HepG2 (cell line): ENCODE results near the gene VEZT. TPM values are rescaled to one million over a fixed set of nuclear protein-coding genes. Genes with fewer than 3 reads are reported as not detected.

Source experiments
- BRD4 ChIP-seq: sonication (generic); formaldehyde crosslinking; IDR thresholded peaks from 2 replicates; pipeline ENCODE4 v1.4.0; 2020; ENCODE audit warnings: missing genetic modification reagents
- CBFB ChIP-seq: sonication (generic); formaldehyde crosslinking; IDR thresholded peaks from 2 replicates; pipeline ENCODE4 v1.4.0; 2020; ENCODE audit warnings: missing genetic modification reagents
- CEBPG ChIP-seq: IDR thresholded peaks from 2 replicates; pipeline ENCODE4 v1.6.1; 2016
- CENPX ChIP-seq: sonication (generic); formaldehyde crosslinking; IDR thresholded peaks from 2 replicates; pipeline ENCODE4 v1.9.0; 2021; ENCODE audit warnings: mild to moderate bottlenecking, missing genetic modification reagents, moderate library complexity
- HHEX ChIP-seq: IDR thresholded peaks from 2 replicates; pipeline ENCODE4 v1.6.1; 2016; ENCODE audit warnings: control low read depth
- HOXA5 ChIP-seq: sonication (generic); formaldehyde crosslinking; IDR thresholded peaks from 2 replicates; pipeline ENCODE4 v1.4.0; 2020; ENCODE audit warnings: missing genetic modification reagents
- KAT8 ChIP-seq: IDR thresholded peaks from 2 replicates; pipeline ENCODE4 v1.6.1; 2016; ENCODE audit warnings: missing genetic modification reagents, missing compliant biosample characterization
- KDM1A ChIP-seq: IDR thresholded peaks from 2 replicates; pipeline ENCODE4 v1.6.1; 2016; ENCODE audit warnings: missing compliant biosample characterization
- KDM3A ChIP-seq: IDR thresholded peaks from 2 replicates; pipeline ENCODE4 v1.6.1; 2018; ENCODE audit warnings: low read depth, missing compliant biosample characterization
- KDM6A ChIP-seq: IDR thresholded peaks from 2 replicates; pipeline ENCODE4 v1.6.1; 2016; ENCODE audit warnings: low read depth
- NFKB2 ChIP-seq: sonication (generic); formaldehyde crosslinking; IDR thresholded peaks from 2 replicates; pipeline ENCODE4 v1.4.0; 2020; ENCODE audit warnings: missing genetic modification reagents, borderline replicate concordance
- SATB2 ChIP-seq: sonication (generic); formaldehyde crosslinking; IDR thresholded peaks from 2 replicates; pipeline ENCODE4 v1.5.0; 2020; ENCODE audit warnings: missing genetic modification reagents
- SMAD9 ChIP-seq: sonication (generic); formaldehyde crosslinking; IDR thresholded peaks from 2 replicates; pipeline ENCODE4 v1.5.1; 2020; ENCODE audit warnings: mild to moderate bottlenecking, missing genetic modification reagents
- SUZ12 ChIP-seq: fragments of 150-350 bp; IDR thresholded peaks from 2 replicates; pipeline ENCODE4 v1.6.1; 2014; ENCODE audit warnings: low read depth, low read length
- ZNF547 ChIP-seq: sonication (generic); formaldehyde crosslinking; IDR thresholded peaks from 2 replicates; pipeline ENCODE4 v1.5.1; 2020; ENCODE audit warnings: mild to moderate bottlenecking, missing genetic modification reagents
- ZNF790 ChIP-seq: sonication (generic); formaldehyde crosslinking; IDR thresholded peaks from 2 replicates; pipeline ENCODE4 v1.8.0; 2022; ENCODE audit warnings: missing genetic modification reagents, mild to moderate bottlenecking, borderline replicate concordance
- polyA plus RNA-seq, 8 experiments: library from polyadenylated mRNA; depleted of rRNA in 3 of 8; stranded (reverse) in 7 of 8; unstranded in 1 of 8; fragments of >200 nt; fragmentation: Illumina TruSeq in 4 of 8; extraction: Trizol in 4 of 8; gene quantifications; 2 replicates each; pipeline versions ENCODE4 v1.2.1 to v1.2.3, GENCODE V29; 2011 to 2016; ENCODE audit warnings: low read depth in 4 of 8, missing spikeins in 1 of 8, mixed read lengths in 1 of 8; ENCODE audit not compliant: insufficient read depth in 1 of 8
- total RNA-seq, 5 experiments: library from RNA; depleted of rRNA; stranded (reverse); fragments of >200 nt; fragmentation: Illumina TruSeq; extraction: Trizol; gene quantifications; 2 replicates each; pipeline ENCODE4 v1.2.3, GENCODE V29; 2016; ENCODE audit warnings: low read depth in 1 of 5
- TF ChIP-seq, protein P1 (sequence below): sonication (generic); formaldehyde crosslinking; IDR thresholded peaks from 2 replicates; pipeline ENCODE4 v1.9.0; 2022; ENCODE audit warnings: low read depth, missing genetic modification reagents
- TF ChIP-seq, protein P2 (sequence below): IDR thresholded peaks from 2 replicates; pipeline ENCODE4 v1.4.0; 2020; ENCODE audit warnings: mild to moderate bottlenecking, missing genetic modification reagents
- TF ChIP-seq, protein P3 (sequence below): sonication (generic); formaldehyde crosslinking; IDR thresholded peaks from 2 replicates; pipeline ENCODE4 v1.4.0; 2020; ENCODE audit warnings: mild to moderate bottlenecking, missing genetic modification reagents
- TF ChIP-seq, protein P4 (sequence below), 2 experiments: sonication (generic) in 1 of 2; formaldehyde crosslinking in 1 of 2; IDR thresholded peaks; 2 replicates each; pipeline versions ENCODE4 v1.4.0 to v1.6.1; 2018 to 2020; ENCODE audit warnings: missing genetic modification reagents in 2 of 2, borderline replicate concordance in 1 of 2, low read depth in 1 of 2, mild to moderate bottlenecking in 1 of 2, missing biosample characterization in 1 of 2

VEZT gene
- total and polyA plus RNA-seq, 2 of the 13 experiments (the other 11 are each of a cell fraction or from before 2014, with no cell fraction given), result 35.5 to 51.6 TPM

DNA sequence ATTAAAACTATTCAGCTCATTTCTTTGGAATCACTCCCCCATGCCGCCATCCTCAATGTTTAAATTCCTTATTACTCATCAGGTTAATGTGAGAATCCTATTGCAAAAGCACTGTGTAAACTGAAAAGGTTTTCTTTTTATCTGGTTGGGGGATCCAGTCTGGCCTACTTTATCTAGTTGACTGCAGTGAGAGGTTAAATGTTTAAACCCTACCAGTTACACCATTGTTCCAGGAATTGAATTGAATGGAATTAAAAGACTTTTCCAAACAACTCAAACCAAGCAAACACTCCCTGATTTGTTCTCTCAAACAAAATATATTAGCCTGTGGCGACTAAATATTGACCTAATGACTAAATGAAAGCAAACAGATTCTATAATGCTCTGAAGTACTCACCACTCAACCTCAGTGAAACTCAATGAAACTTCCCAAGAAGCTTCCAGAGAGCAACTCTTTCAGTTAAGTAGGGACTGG is 100.5 kb downstream of the VEZT start (continued):
- no peak for TF ChIP-seq SMAD9 (CRISPR knock-in tag)
- TF ChIP-seq NFKB2 (CRISPR knock-in tag), result no peak
- TF ChIP-seq, protein P1, sequence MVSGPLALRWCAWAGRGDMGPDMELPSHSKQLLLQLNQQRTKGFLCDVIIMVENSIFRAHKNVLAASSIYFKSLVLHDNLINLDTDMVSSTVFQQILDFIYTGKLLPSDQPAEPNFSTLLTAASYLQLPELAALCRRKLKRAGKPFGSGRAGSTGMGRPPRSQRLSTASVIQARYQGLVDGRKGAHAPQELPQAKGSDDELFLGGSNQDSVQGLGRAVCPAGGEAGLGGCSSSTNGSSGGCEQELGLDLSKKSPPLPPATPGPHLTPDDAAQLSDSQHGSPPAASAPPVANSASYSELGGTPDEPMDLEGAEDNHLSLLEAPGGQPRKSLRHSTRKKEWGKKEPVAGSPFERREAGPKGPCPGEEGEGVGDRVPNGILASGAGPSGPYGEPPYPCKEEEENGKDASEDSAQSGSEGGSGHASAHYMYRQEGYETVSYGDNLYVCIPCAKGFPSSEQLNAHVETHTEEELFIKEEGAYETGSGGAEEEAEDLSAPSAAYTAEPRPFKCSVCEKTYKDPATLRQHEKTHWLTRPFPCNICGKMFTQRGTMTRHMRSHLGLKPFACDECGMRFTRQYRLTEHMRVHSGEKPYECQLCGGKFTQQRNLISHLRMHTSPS (CRISPR knock-in tag), result no peak
- TF ChIP-seq HHEX (CRISPR knock-in tag), result peak; percentile 98
- peak; percentile 93 for TF ChIP-seq SATB2 (CRISPR knock-in tag)
- peak; percentile 72 for TF ChIP-seq CBFB (CRISPR knock-in tag)
- no peak for TF ChIP-seq HOXA5
- no peak for TF ChIP-seq CENPX (CRISPR knock-in tag)
- TF ChIP-seq, protein P2, sequence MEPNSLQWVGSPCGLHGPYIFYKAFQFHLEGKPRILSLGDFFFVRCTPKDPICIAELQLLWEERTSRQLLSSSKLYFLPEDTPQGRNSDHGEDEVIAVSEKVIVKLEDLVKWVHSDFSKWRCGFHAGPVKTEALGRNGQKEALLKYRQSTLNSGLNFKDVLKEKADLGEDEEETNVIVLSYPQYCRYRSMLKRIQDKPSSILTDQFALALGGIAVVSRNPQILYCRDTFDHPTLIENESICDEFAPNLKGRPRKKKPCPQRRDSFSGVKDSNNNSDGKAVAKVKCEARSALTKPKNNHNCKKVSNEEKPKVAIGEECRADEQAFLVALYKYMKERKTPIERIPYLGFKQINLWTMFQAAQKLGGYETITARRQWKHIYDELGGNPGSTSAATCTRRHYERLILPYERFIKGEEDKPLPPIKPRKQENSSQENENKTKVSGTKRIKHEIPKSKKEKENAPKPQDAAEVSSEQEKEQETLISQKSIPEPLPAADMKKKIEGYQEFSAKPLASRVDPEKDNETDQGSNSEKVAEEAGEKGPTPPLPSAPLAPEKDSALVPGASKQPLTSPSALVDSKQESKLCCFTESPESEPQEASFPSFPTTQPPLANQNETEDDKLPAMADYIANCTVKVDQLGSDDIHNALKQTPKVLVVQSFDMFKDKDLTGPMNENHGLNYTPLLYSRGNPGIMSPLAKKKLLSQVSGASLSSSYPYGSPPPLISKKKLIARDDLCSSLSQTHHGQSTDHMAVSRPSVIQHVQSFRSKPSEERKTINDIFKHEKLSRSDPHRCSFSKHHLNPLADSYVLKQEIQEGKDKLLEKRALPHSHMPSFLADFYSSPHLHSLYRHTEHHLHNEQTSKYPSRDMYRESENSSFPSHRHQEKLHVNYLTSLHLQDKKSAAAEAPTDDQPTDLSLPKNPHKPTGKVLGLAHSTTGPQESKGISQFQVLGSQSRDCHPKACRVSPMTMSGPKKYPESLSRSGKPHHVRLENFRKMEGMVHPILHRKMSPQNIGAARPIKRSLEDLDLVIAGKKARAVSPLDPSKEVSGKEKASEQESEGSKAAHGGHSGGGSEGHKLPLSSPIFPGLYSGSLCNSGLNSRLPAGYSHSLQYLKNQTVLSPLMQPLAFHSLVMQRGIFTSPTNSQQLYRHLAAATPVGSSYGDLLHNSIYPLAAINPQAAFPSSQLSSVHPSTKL (CRISPR knock-in tag), result peak; percentile 97
- TF ChIP-seq, protein P3, sequence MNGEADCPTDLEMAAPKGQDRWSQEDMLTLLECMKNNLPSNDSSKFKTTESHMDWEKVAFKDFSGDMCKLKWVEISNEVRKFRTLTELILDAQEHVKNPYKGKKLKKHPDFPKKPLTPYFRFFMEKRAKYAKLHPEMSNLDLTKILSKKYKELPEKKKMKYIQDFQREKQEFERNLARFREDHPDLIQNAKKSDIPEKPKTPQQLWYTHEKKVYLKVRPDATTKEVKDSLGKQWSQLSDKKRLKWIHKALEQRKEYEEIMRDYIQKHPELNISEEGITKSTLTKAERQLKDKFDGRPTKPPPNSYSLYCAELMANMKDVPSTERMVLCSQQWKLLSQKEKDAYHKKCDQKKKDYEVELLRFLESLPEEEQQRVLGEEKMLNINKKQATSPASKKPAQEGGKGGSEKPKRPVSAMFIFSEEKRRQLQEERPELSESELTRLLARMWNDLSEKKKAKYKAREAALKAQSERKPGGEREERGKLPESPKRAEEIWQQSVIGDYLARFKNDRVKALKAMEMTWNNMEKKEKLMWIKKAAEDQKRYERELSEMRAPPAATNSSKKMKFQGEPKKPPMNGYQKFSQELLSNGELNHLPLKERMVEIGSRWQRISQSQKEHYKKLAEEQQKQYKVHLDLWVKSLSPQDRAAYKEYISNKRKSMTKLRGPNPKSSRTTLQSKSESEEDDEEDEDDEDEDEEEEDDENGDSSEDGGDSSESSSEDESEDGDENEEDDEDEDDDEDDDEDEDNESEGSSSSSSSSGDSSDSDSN (CRISPR knock-in tag), result no peak
- TF ChIP-seq BRD4 (CRISPR knock-in tag), result no peak
- no peak for TF ChIP-seq ZNF790 (CRISPR knock-in tag)
- TF ChIP-seq ZNF547 (CRISPR knock-in tag), result no peak
- no peak for TF ChIP-seq SUZ12
- TF ChIP-seq, protein P4, sequence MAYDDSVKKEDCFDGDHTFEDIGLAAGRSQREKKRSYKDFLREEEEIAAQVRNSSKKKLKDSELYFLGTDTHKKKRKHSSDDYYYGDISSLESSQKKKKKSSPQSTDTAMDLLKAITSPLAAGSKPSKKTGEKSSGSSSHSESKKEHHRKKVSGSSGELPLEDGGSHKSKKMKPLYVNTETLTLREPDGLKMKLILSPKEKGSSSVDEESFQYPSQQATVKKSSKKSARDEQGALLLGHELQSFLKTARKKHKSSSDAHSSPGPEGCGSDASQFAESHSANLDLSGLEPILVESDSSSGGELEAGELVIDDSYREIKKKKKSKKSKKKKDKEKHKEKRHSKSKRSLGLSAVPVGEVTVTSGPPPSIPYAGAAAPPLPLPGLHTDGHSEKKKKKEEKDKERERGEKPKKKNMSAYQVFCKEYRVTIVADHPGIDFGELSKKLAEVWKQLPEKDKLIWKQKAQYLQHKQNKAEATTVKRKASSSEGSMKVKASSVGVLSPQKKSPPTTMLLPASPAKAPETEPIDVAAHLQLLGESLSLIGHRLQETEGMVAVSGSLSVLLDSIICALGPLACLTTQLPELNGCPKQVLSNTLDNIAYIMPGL (CRISPR knock-in tag; IDR thresholded peaks at IDR 0.05; ENCODE audit: borderline replicate concordance in 1 of 2, low read depth in 1 of 2), result 0 out of 4 replicates have a peak, but pooled peaks of 1 of the 2 experiments have one; percentile 19
- TF ChIP-seq KDM6A, result peak; percentile 22; the same call in 1 of the 2 replicates
- TF ChIP-seq CEBPG (CRISPR knock-in tag), result peak; percentile 84
- TF ChIP-seq KAT8 (CRISPR knock-in tag), result peak; percentile 71; the same call in 1 of the 2 replicates
- TF ChIP-seq KDM3A (CRISPR knock-in tag), result peak; percentile 53; the same call in 1 of the 2 replicates
- 0 out of 2 replicates have a peak, but pooled peaks have one; percentile 32 for TF ChIP-seq KDM1A (CRISPR knock-in tag)
